ENCODE results near the gene LTC4S. TPM values are rescaled to one million over a fixed set of nuclear protein-coding genes. Genes with fewer than 3 reads are reported as not detected.

Gene LTC4S
- total RNA-seq, 4 donors from 2014 or later = 4.1 to 22.9 (median 13.6) TPM; not detected in 1

GRCh38 chr5:179766726-179767455 lies 26.9 kb upstream of the LTC4S start:
- DNase-seq = no peak
- H3K4me3 ChIP-seq = no peak overlapping the region
- H3K36me3 ChIP-seq = no peaks in the 10 kb centered on the region
- TF ChIP-seq POLR2A (IDR thresholded peaks at IDR 0.05) (no peak), CTCF (IDR thresholded peaks at IDR 0.05) (no peak)
- H3K27ac ChIP-seq = peak overlapping the region in 1 of 2 donors; percentile 7
- H3K4me1 ChIP-seq = peaks cover 0 to 11% of the 10 kb centered on the region in 2 donors
- no peaks in the 10 kb centered on the region for H3K27me3 ChIP-seq
- no peaks in the 10 kb centered on the region for H3K9me3 ChIP-seq
- intact Hi-C loops (cut with DNase I; ENCODE audit: low total_unique reads) = no loop called here

GRCh38 chr5:179767496-179768100 lies 26.2 kb upstream of the LTC4S start:
- TF ChIP-seq CTCF (IDR thresholded peaks at IDR 0.05) = no peak
- Histone ChIP-seq H3K27ac (no peak overlapping the region), H3K27me3 (no peaks in the 10 kb centered on the region), H3K9me3 (no peaks in the 10 kb centered on the region), H3K36me3 (no peaks in the 10 kb centered on the region), H3K4me3 (no peak overlapping the region), H3K4me1 (peaks cover 0 to 11% of the 10 kb centered on the region in 2 donors)
- DNase-seq = no peak
- intact Hi-C loops (cut with DNase I; ENCODE audit: low total_unique reads) = no loop called here

DNA sequence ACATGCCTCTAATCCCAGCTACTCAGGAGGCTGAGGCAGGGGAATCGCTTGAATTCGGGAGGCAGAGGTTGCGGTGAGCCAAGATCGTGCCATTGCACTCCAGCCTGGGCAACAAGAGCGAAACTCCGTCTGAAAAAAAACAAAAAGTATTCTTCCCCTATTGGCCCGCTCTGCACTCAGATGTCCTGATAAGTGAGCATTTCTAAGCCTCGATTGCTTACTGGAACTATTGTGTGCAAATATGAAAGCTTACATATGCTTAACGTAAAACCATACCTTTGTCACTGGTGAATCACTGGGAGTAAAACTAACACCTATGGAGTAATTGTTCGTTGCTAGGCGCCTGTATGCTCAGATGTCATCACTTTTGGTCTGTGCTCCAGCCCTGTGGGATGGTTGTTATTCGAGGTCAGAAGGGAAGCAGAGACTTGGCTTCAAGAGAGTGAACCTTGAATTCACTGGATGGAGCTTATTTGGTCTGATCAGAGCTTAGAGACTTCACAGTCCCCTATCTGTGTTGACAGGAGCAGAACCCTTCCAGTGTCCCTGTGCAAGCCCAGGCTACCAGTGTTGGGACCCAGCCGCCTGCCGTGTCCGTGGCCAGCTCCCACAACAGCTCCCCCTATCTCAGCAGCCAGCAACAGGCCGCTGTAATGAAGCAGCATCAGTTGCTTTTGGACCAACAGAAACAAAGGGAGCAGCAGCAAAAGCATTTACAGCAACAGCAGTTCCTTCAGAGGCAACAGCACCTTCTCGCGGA lies 25.3 kb upstream of the LTC4S start:
- H3K4me1 ChIP-seq = peaks cover 0 to 10% of the 10 kb centered on the region in 2 donors
- no peaks in the 10 kb centered on the region for H3K27me3 ChIP-seq
- no peak overlapping the region for H3K27ac ChIP-seq
- no peaks in the 10 kb centered on the region for H3K36me3 ChIP-seq
- H3K4me3 ChIP-seq = no peak overlapping the region
- no peak for TF ChIP-seq CTCF (IDR thresholded peaks at IDR 0.05)
- TF ChIP-seq POLR2A (IDR thresholded peaks at IDR 0.05) = no peak
- no peak for DNase-seq
- no peaks in the 10 kb centered on the region for H3K9me3 ChIP-seq
- intact Hi-C loops (cut with DNase I; ENCODE audit: low total_unique reads) = no loop called here

DNA sequence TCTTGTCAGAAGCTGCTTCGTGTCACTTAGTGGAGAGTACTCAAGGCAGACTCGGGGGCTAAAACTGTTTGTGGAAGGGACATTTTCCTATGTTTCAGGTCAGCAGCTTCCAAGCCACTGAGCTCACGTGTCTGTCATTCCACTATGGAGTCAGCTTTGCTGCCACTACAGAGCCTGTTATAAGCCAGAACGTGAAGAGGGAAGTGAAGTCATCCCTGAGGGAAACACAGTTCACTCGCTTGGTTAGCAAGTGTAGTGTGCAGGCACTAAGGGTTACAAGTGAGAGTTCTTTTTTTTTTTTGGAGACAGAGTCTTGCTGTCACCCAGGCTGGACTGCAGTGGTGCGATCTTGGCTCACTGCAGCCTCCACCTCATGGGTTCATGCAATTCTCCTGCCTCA lies 24.5 kb upstream of the LTC4S start:
- H3K4me3 ChIP-seq = no peak overlapping the region
- peaks cover 0 to 4% of the 10 kb centered on the region in 2 donors for H3K4me1 ChIP-seq
- intact Hi-C loops (cut with DNase I; ENCODE audit: low total_unique reads) = no loop called here
- DNase-seq = no peak
- H3K27ac ChIP-seq = no peak overlapping the region
- TF ChIP-seq POLR2A (IDR thresholded peaks at IDR 0.05) (no peak), CTCF (IDR thresholded peaks at IDR 0.05) (no peak)
- no peaks in the 10 kb centered on the region for H3K36me3 ChIP-seq
- no peaks in the 10 kb centered on the region for H3K27me3 ChIP-seq
- no peaks in the 10 kb centered on the region for H3K9me3 ChIP-seq

DNA sequence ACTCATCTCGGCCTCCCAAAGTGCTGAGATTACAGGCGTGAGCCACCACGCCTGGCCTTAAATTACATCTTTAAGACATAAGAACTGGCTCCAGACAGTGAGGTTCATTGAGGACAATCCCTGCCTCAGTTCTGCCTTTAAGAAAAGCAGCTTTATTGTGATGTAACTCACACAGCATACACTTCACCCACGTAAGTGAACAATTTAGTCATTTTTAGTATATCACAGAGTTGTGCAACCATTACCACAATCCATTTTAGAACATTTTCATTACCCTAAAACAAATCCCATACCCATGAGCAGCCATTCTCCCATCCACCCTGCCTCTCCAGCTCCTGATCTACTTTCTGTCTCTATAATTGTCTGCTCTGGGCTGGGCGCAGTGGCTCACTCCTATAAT lies 24.0 kb upstream of the LTC4S start:
- Histone ChIP-seq H3K9me3 (no peaks in the 10 kb centered on the region), H3K36me3 (no peaks in the 10 kb centered on the region), H3K4me3 (no peak overlapping the region), H3K27me3 (no peaks in the 10 kb centered on the region), H3K4me1 (peaks cover 0 to 4% of the 10 kb centered on the region in 2 donors), H3K27ac (no peak overlapping the region)
- intact Hi-C loops (cut with DNase I; ENCODE audit: low total_unique reads) = no loop called here
- no peak for DNase-seq
- TF ChIP-seq POLR2A (IDR thresholded peaks at IDR 0.05) (no peak), CTCF (IDR thresholded peaks at IDR 0.05) (no peak)

All from uterus (tissue), 4 donors.